Esophagus squamous epithelium (tissue), 4 donors: Measurements from ENCODE around the gene UVRAG.

ENCODE experiments used
- CTCF ChIP-seq, 6 experiments: fragments of 450-650 bp in 4 of 6; fragments of 200-600 bp in 2 of 6; sonication (generic) in 2 of 6; IDR thresholded peaks; one replicate each; pipeline ENCODE4 v1.5.1; 2016 to 2019; ENCODE audit warnings: antibody characterized with exemption in 6 of 6, mild to moderate bottlenecking in 4 of 6, moderate library complexity in 4 of 6
- POLR2A ChIP-seq, 4 donors: fragments of 450-650 bp; IDR thresholded peaks; one replicate each; pipeline ENCODE4 v1.6.1; 2017; ENCODE audit warnings: antibody characterized with exemption in 4 of 4, mild to moderate bottlenecking in 4 of 4, moderate library complexity in 3 of 4

- no peak for TF ChIP-seq CTCF (IDR thresholded peaks at IDR 0.05)
- no peak for TF ChIP-seq POLR2A (IDR thresholded peaks at IDR 0.05)
Measured at GRCh38 chr11:75780888-75781287, 34.1 kb upstream of the UVRAG start.
